HEK293 (cell line): ENCODE results near the gene C1RL.

Experiments
- YY1 ChIP-seq: fragments of 450-650 bp; formaldehyde crosslinking; IDR thresholded peaks from 2 replicates; pipeline ENCODE4 v1.5.1; 2018; ENCODE audit warnings: missing biosample characterization, missing genetic modification characterization
- ZNF138 ChIP-seq: fragments of 450-650 bp; formaldehyde crosslinking; IDR thresholded peaks from 2 replicates; pipeline ENCODE4 v1.5.1; 2016; ENCODE audit warnings: missing biosample characterization, missing genetic modification characterization, borderline replicate concordance
- ZNF677 ChIP-seq: fragments of 450-650 bp; IDR thresholded peaks from 2 replicates; pipeline ENCODE4 v1.5.0; 2018; ENCODE audit warnings: missing biosample characterization, mild to moderate bottlenecking, missing genetic modification characterization, moderate library complexity
- TF ChIP-seq, protein P1 (sequence below): fragments of 450-650 bp; formaldehyde crosslinking; IDR thresholded peaks from 2 replicates; pipeline ENCODE4 v1.5.1; 2016; ENCODE audit warnings: missing biosample characterization, missing genetic modification characterization, low read depth
- TF ChIP-seq, protein P2 (sequence below): fragments of 450-650 bp; formaldehyde crosslinking; IDR thresholded peaks from 2 replicates; pipeline ENCODE4 v1.5.1; 2016; ENCODE audit warnings: missing biosample characterization, missing genetic modification characterization
- TF ChIP-seq, protein P3 (sequence below): fragments of 450-650 bp; formaldehyde crosslinking; IDR thresholded peaks from 2 replicates; pipeline ENCODE4 v1.5.1; 2016; ENCODE audit warnings: missing biosample characterization, missing genetic modification characterization

DNA sequence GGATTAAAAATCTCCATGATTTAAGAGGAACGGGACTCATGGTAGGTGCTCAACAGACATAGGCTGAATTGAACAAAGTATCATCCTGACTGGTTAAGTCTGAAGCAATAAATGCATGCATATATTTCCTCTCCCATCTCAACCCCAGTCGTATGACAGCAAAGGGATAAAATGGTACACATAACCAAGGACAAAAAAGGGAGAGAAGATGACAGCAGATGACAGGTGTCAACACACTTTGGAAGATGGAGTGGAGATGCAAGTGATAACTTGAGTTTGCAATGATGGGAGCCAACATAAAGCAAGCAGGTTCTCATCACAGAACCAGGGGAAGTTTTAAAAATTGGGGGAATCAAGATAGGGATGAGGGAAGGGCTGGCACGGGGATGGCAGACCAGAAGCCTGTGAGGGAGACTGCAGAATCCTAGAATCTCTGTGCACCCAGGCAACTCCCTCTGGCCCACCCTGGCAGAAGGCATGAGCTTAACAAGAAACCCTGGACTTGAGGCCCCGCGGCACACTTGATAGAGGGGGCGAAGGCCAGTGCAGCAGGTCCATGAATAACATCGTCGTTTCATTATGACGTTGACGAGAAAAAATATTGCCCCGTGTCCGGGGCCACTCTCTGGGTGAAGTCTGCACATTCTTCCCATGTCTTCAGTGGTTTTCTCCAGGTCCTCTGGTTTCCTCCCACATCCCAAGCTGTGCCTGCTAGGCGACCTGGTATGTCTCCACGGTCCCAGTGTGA lies 5.0 kb downstream of the C1RL start:
- TF ChIP-seq, protein P1, sequence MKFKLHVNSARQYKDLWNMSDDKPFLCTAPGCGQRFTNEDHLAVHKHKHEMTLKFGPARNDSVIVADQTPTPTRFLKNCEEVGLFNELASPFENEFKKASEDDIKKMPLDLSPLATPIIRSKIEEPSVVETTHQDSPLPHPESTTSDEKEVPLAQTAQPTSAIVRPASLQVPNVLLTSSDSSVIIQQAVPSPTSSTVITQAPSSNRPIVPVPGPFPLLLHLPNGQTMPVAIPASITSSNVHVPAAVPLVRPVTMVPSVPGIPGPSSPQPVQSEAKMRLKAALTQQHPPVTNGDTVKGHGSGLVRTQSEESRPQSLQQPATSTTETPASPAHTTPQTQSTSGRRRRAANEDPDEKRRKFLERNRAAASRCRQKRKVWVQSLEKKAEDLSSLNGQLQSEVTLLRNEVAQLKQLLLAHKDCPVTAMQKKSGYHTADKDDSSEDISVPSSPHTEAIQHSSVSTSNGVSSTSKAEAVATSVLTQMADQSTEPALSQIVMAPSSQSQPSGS (tag by site-specific recombination), result no peak
- TF ChIP-seq, protein P2, sequence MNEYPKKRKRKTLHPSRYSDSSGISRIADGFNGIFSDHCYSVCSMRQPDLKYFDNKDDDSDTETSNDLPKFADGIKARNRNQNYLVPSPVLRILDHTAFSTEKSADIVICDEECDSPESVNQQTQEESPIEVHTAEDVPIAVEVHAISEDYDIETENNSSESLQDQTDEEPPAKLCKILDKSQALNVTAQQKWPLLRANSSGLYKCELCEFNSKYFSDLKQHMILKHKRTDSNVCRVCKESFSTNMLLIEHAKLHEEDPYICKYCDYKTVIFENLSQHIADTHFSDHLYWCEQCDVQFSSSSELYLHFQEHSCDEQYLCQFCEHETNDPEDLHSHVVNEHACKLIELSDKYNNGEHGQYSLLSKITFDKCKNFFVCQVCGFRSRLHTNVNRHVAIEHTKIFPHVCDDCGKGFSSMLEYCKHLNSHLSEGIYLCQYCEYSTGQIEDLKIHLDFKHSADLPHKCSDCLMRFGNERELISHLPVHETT (tag by site-specific recombination), result no peak
- TF ChIP-seq, protein P3, sequence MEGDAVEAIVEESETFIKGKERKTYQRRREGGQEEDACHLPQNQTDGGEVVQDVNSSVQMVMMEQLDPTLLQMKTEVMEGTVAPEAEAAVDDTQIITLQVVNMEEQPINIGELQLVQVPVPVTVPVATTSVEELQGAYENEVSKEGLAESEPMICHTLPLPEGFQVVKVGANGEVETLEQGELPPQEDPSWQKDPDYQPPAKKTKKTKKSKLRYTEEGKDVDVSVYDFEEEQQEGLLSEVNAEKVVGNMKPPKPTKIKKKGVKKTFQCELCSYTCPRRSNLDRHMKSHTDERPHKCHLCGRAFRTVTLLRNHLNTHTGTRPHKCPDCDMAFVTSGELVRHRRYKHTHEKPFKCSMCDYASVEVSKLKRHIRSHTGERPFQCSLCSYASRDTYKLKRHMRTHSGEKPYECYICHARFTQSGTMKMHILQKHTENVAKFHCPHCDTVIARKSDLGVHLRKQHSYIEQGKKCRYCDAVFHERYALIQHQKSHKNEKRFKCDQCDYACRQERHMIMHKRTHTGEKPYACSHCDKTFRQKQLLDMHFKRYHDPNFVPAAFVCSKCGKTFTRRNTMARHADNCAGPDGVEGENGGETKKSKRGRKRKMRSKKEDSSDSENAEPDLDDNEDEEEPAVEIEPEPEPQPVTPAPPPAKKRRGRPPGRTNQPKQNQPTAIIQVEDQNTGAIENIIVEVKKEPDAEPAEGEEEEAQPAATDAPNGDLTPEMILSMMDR (tag by site-specific recombination), result no peak
- no peak for TF ChIP-seq YY1 (tag by site-specific recombination)
- no peak for TF ChIP-seq ZNF138 (tag by site-specific recombination)
- no peak for TF ChIP-seq ZNF677 (tag by site-specific recombination)
